Neural cell (in vitro differentiated cells): ENCODE data around the gene KCNA2. TPM values are rescaled to one million over a fixed set of nuclear protein-coding genes. Genes with fewer than 3 reads are reported as not detected.

Experiments used
- H2AFZ ChIP-seq: fragments of 200-600, 300-800 bp; sonication (generic), shearing (Covaris generic); 2 replicates; pipeline ENCODE4 v1.6.0; 2014; ENCODE audit warnings: low read depth, mild to moderate bottlenecking, antibody characterized with exemption, low read length, moderate library complexity
- H3F3A ChIP-seq: fragments of 200-600 bp; shearing (Covaris generic); 2 replicates; pipeline ENCODE4 v1.6.1; 2016; ENCODE audit warnings: mild to moderate bottlenecking, moderate library complexity, mixed read lengths, antibody characterized with exemption, low read length; ENCODE audit not compliant: insufficient read depth, poor library complexity, severe bottlenecking
- H3K27ac ChIP-seq: fragments of 200-600, 300-800 bp; sonication (generic), shearing (Covaris generic); 2 replicates; pipeline ENCODE4 v1.5.1; 2014; ENCODE audit warnings: mild to moderate bottlenecking, low read length, moderate library complexity
- H3K27me3 ChIP-seq: fragments of 300-800, 200-600 bp; sonication (generic), shearing (Covaris generic); 2 replicates; pipeline ENCODE4 v1.6.0; 2014; ENCODE audit warnings: mild to moderate bottlenecking, low read depth, low read length, moderate library complexity; ENCODE audit not compliant: insufficient read depth
- H3K36me3 ChIP-seq: fragments of 300-800, 200-600 bp; sonication (generic), shearing (Covaris generic); 2 replicates; pipeline ENCODE4 v1.5.1; 2014; ENCODE audit warnings: mild to moderate bottlenecking, antibody characterized with exemption, low read length, moderate library complexity; ENCODE audit not compliant: insufficient read depth
- H3K4me2 ChIP-seq: fragments of 300-800, 200-600 bp; sonication (generic), shearing (Covaris generic); 2 replicates; pipeline ENCODE4 v1.6.0; 2014; ENCODE audit warnings: mild to moderate bottlenecking, low read length
- H3K4me3 ChIP-seq: fragments of 300-800, 200-600 bp; sonication (generic), shearing (Covaris generic); 2 replicates; pipeline ENCODE4 v1.5.1; 2014; ENCODE audit warnings: mild to moderate bottlenecking, low read length, moderate library complexity
- H3K79me2 ChIP-seq: fragments of 200-600 bp; shearing (Covaris generic); replicated peaks from 2 replicates; pipeline ENCODE4 v1.6.0; 2014; ENCODE audit warnings: mild to moderate bottlenecking, low read length, moderate library complexity; ENCODE audit not compliant: insufficient read depth
- H3K9ac ChIP-seq: fragments of 300-800, 200-600 bp; sonication (generic), shearing (Covaris generic); 2 replicates; pipeline ENCODE4 v1.6.1; 2016; ENCODE audit warnings: mild to moderate bottlenecking, low read length, mixed read lengths
- H3K9me2 ChIP-seq: fragments of 200-600 bp; shearing (Covaris generic); 2 replicates; pipeline ENCODE4 v1.6.1; 2016; ENCODE audit warnings: mild to moderate bottlenecking, low read length, mixed read lengths; ENCODE audit not compliant: insufficient read depth
- H3K9me3 ChIP-seq: fragments of 200-600, 300-800 bp; sonication (generic), shearing (Covaris generic); 2 replicates; pipeline ENCODE4 v1.6.1; 2016; ENCODE audit warnings: mild to moderate bottlenecking, mixed run types, low read length, moderate library complexity, mixed read lengths
- H4K20me1 ChIP-seq: fragments of 200-600 bp; shearing (Covaris generic); 2 replicates; pipeline ENCODE4 v1.6.1; 2016; ENCODE audit warnings: mild to moderate bottlenecking, mixed run types; ENCODE audit not compliant: insufficient read depth
- CTCF ChIP-seq: fragments of 450-650 bp; IDR thresholded peaks from 2 replicates; pipeline ENCODE4 v1.5.1; 2014; ENCODE audit warnings: antibody characterized with exemption, mild to moderate bottlenecking, moderate library complexity; ENCODE audit not compliant: poor library complexity, severe bottlenecking
- EP300 ChIP-seq: fragments of 450-650 bp; conservative IDR thresholded peaks from 2 replicates; pipeline ENCODE4 v1.6.1; 2014; ENCODE audit warnings: antibody characterized with exemption, mild to moderate bottlenecking, moderate library complexity; ENCODE audit not compliant: poor library complexity, severe bottlenecking
- EZH2 ChIP-seq: fragments of 200-600, 300-800 bp; shearing (Covaris generic), sonication (generic); IDR thresholded peaks from 2 replicates; pipeline ENCODE4 v1.6.1; 2014; ENCODE audit warnings: antibody characterized with exemption, low read length, borderline replicate concordance, mild to moderate bottlenecking; ENCODE audit not compliant: insufficient read depth, poor library complexity, severe bottlenecking
- MXI1 ChIP-seq: fragments of 450-650 bp; conservative IDR thresholded peaks from 2 replicates; pipeline ENCODE4 v1.6.1; 2014; ENCODE audit warnings: antibody characterized with exemption, mild to moderate bottlenecking; ENCODE audit not compliant: poor library complexity, severe bottlenecking
- POLR2AphosphoS5 ChIP-seq: IDR thresholded peaks from 2 replicates; pipeline ENCODE4 v1.6.1; 2012
- RAD21 ChIP-seq: fragments of 450-650 bp; conservative IDR thresholded peaks from 2 replicates; pipeline ENCODE4 v1.6.1; 2014; ENCODE audit warnings: antibody characterized with exemption, mild to moderate bottlenecking, moderate library complexity
- REST ChIP-seq: IDR thresholded peaks from 2 replicates; pipeline ENCODE4 v1.6.1; 2012; ENCODE audit warnings: borderline replicate concordance
- SMC3 ChIP-seq: fragments of 450-650 bp; conservative IDR thresholded peaks from 2 replicates; pipeline ENCODE4 v1.6.1; 2014; ENCODE audit warnings: antibody characterized with exemption, mild to moderate bottlenecking, moderate library complexity; ENCODE audit not compliant: poor library complexity
- TAF1 ChIP-seq: IDR thresholded peaks from 2 replicates; pipeline ENCODE4 v1.6.1; 2012; ENCODE audit warnings: low read depth
- polyA plus RNA-seq: library from polyadenylated mRNA; depleted of rRNA; stranded (reverse); fragments of >200 nt; gene quantifications from 2 replicates; pipeline ENCODE4 v1.2.3, GENCODE V29; 2014

Gene KCNA2
- polyA plus RNA-seq, 1 donor from 2014 or later, result 3.4 TPM

GRCh38 chr1:110584045-110584444 lies 22.1 kb downstream of the KCNA2 start:
- H3K4me2 ChIP-seq, result no peak overlapping the region
- H3K9me2 ChIP-seq, result no peaks in the 10 kb centered on the region
- TF ChIP-seq REST (no peak), TAF1 (no peak), EP300 (no peak), MXI1 (no peak), SMC3 (no peak), POLR2AphosphoS5 (no peak), CTCF (no peak), EZH2 (no peak), RAD21 (no peak)
- H4K20me1 ChIP-seq, result no peaks in the 10 kb centered on the region
- H3K9me3 ChIP-seq, result no peaks in the 10 kb centered on the region
- H3K27ac ChIP-seq, result no peak overlapping the region
- H3K36me3 ChIP-seq, result no peaks in the 10 kb centered on the region
- H3F3A ChIP-seq, result no peaks in the 10 kb centered on the region
- no peak overlapping the region for H3K9ac ChIP-seq
- no peaks in the 10 kb centered on the region for H3K79me2 ChIP-seq
- H2AFZ ChIP-seq, result no peak overlapping the region
- H3K27me3 ChIP-seq, result no peaks in the 10 kb centered on the region
- H3K4me3 ChIP-seq, result no peak overlapping the region

GRCh38 chr1:110583505-110583904 lies 22.7 kb downstream of the KCNA2 start:
- Histone ChIP-seq H3F3A (no peaks in the 10 kb centered on the region), H3K9me3 (no peaks in the 10 kb centered on the region), H3K4me3 (no peak overlapping the region), H2AFZ (no peak overlapping the region), H3K36me3 (no peaks in the 10 kb centered on the region), H3K4me2 (no peak overlapping the region), H3K27ac (peak overlapping the region; percentile 86), H3K79me2 (no peaks in the 10 kb centered on the region), H4K20me1 (no peaks in the 10 kb centered on the region), H3K9me2 (no peaks in the 10 kb centered on the region), H3K27me3 (no peaks in the 10 kb centered on the region), H3K9ac (no peak overlapping the region)
- TF ChIP-seq EP300, result no peak
- no peak for TF ChIP-seq SMC3
- TF ChIP-seq EZH2, result no peak
- TF ChIP-seq RAD21, result no peak
- no peak for TF ChIP-seq CTCF
- TF ChIP-seq MXI1, result no peak
- no peak for TF ChIP-seq POLR2AphosphoS5
- no peak for TF ChIP-seq REST
- no peak for TF ChIP-seq TAF1
